ENCODE measurements around the gene MLIP.
"Not testable (repeated sequence)": the region's sequence is repeated elsewhere in the genome, so short reads cannot be mapped to it uniquely, and the experiment has no call there.

GRCh38 chr6:54249812-54250211, 138.6 kb downstream of the MLIP start:
- not testable (repeated sequence) for TF ChIP-seq POLR2AphosphoS5, CTCF, POLR2A (IDR thresholded peaks at IDR 0.05)
